B cell (primary cell): ENCODE results near the gene VAMP8. TPM values are rescaled to one million over a fixed set of nuclear protein-coding genes. Genes with fewer than 3 reads are reported as not detected.

Source experiments
- ATAC-seq: fragments of 200-7000 bp; cut with Tn5 transposase; one replicate; pipeline ENCODE4 v1.10.0; 2021; ENCODE audit warnings: low read depth, mild to moderate bottlenecking, moderate number of reproducible peaks, moderate library complexity
- CTCF ChIA-PET: fragments of 350-600 bp; sonication (Branson Sonifier 250); formaldehyde crosslinking; loops from one replicate; lab custom pipeline; 2021; ENCODE audit warnings: antibody characterized with exemption, inconsistent platforms; lab: Charles Lee
- POLR2A ChIA-PET: fragments of 350-600 bp; sonication (Branson Sonifier 250); formaldehyde crosslinking; loops from one replicate; lab custom pipeline; 2021; ENCODE audit warnings: antibody characterized with exemption; lab: Charles Lee
- DNase-seq: peaks from one replicate; pipeline ENCODE4 v3.0.0; 2013
- H2AFZ ChIP-seq: 2 replicates; pipeline ENCODE4 v1.6.1; 2012; ENCODE audit warnings: mild to moderate bottlenecking, low read depth, low read length; ENCODE audit not compliant: insufficient read depth, poor library complexity, severe bottlenecking
- H3K27ac ChIP-seq, 2 donors: 1 replicate in 1 of 2; 2 replicates in 1 of 2; pipeline ENCODE4 v1.5.1; 2012 to 2013; ENCODE audit warnings: low read length in 2 of 2, mild to moderate bottlenecking in 2 of 2, moderate library complexity in 1 of 2
- H3K27me3 ChIP-seq, 4 experiments: fragments of 200-600 bp in 1 of 4; sonication (generic) in 1 of 4; replicated peaks in 1 of 4; 1 replicate in 2 of 4; 2 replicates in 2 of 4; pipeline versions ENCODE4 v1.6.1 to v1.7.0; 2013 to 2016; ENCODE audit warnings: low read length in 3 of 4, mild to moderate bottlenecking in 2 of 4, mixed read lengths in 1 of 4, moderate library complexity in 1 of 4; ENCODE audit not compliant: insufficient read depth in 4 of 4, control insufficient read depth in 3 of 4; ENCODE audit errors: control extremely low read depth in 1 of 4
- H3K36me3 ChIP-seq, 2 experiments: replicated peaks in 1 of 2; 1 replicate in 1 of 2; 2 replicates in 1 of 2; pipeline versions ENCODE4 v1.6.1 to v1.7.1; 2013; ENCODE audit warnings: low read length in 1 of 2; ENCODE audit not compliant: insufficient read depth in 2 of 2, control insufficient read depth in 1 of 2; ENCODE audit errors: control extremely low read depth in 1 of 2, extremely low read depth in 1 of 2
- H3K4me1 ChIP-seq, 2 donors: fragments of 200-600 bp in 1 of 2; sonication (generic) in 1 of 2; 1 replicate in 1 of 2; 2 replicates in 1 of 2; pipeline versions ENCODE4 v1.5.1 to v1.6.1; 2013 to 2017; ENCODE audit warnings: low read length in 2 of 2; ENCODE audit not compliant: control insufficient read depth in 2 of 2, insufficient read depth in 2 of 2
- H3K4me2 ChIP-seq: replicated peaks from 2 replicates; pipeline ENCODE3; 2012; ENCODE audit warnings: mild to moderate bottlenecking, low read depth, low read length; ENCODE audit not compliant: poor library complexity, severe bottlenecking
- H3K4me3 ChIP-seq, 5 experiments: fragments of 200-600 bp in 1 of 5; sonication (generic) in 1 of 5; 1 replicate in 3 of 5; 2 replicates in 2 of 5; pipeline versions ENCODE4 v1.5.1 to v1.7.0; 2011 to 2016; ENCODE audit warnings: low read length in 4 of 5, mild to moderate bottlenecking in 4 of 5, low read depth in 2 of 5, control low read depth in 1 of 5, moderate library complexity in 1 of 5; ENCODE audit not compliant: insufficient read depth in 1 of 5; ENCODE audit errors: control extremely low read depth in 1 of 5, extremely low read depth in 1 of 5
- H3K79me2 ChIP-seq: fragments of 200-600 bp; sonication (generic); one replicate; pipeline ENCODE4 v1.6.0; 2016; ENCODE audit warnings: low read length; ENCODE audit not compliant: control insufficient read depth, insufficient read depth
- H3K9ac ChIP-seq: fragments of 200-600 bp; sonication (generic); 2 replicates; pipeline ENCODE4 v1.6.1; 2017; ENCODE audit warnings: mild to moderate bottlenecking, low read length, moderate library complexity
- H3K9me3 ChIP-seq, 3 donors: one replicate each; pipeline versions ENCODE4 v1.6.1 to v1.7.1; 2013; ENCODE audit warnings: low read length in 2 of 3; ENCODE audit not compliant: control insufficient read depth in 2 of 3, insufficient read depth in 1 of 3; ENCODE audit errors: control extremely low read depth in 1 of 3
- H4K20me1 ChIP-seq: 2 replicates; pipeline ENCODE4 v1.6.0; 2012; ENCODE audit warnings: mild to moderate bottlenecking, low read length; ENCODE audit not compliant: insufficient read depth, control insufficient read depth, poor library complexity, severe bottlenecking
- H3K27ac Mint-ChIP-seq: one replicate; pipeline ENCODE4 v1.8.0; 2021; ENCODE audit warnings: mixed read lengths
- H3K27me3 Mint-ChIP-seq: one replicate; pipeline ENCODE4 v1.8.0; 2021; ENCODE audit warnings: mixed read lengths
- H3K4me1 Mint-ChIP-seq: one replicate; pipeline ENCODE4 v1.8.0; 2021; ENCODE audit warnings: mixed read lengths
- H3K4me3 Mint-ChIP-seq: one replicate; pipeline ENCODE4 v1.8.0; 2021; ENCODE audit warnings: mixed read lengths
- H3K9me3 Mint-ChIP-seq: one replicate; pipeline ENCODE4 v1.8.0; 2022; ENCODE audit warnings: mixed read lengths; ENCODE audit not compliant: insufficient read depth
- CTCF ChIP-seq: fragments of 200-600 bp; IDR thresholded peaks from one replicate; pipeline ENCODE4 v1.8.0; 2022; ENCODE audit warnings: antibody characterized with exemption, mild to moderate bottlenecking
- EZH2 ChIP-seq: IDR thresholded peaks from 2 replicates; pipeline ENCODE4 v1.6.1; 2012; ENCODE audit warnings: borderline replicate concordance, low read depth, mild to moderate bottlenecking, moderate library complexity, low read length; ENCODE audit not compliant: insufficient read depth, poor library complexity, severe bottlenecking
- WGBS: methylation state at CpG from one replicate; pipeline ENCODE4 v1.1.5; 2013; ENCODE audit warnings: missing lambda C conversion rate; ENCODE audit not compliant: insufficient coverage; 5-methylcytosine and 5-hydroxymethylcytosine counted together
- intact Hi-C: fragments of 100-400 bp; cut with micrococcal nuclease; formaldehyde crosslinking; loops from one replicate; pipeline ENCODE4 v1.10.0; 2022
- polyA plus RNA-seq: library from polyadenylated mRNA; depleted of rRNA; stranded (reverse); fragments of >200 nt; gene quantifications from 2 replicates; pipeline ENCODE4 v1.2.3, GENCODE V29; 2012
- total RNA-seq, 2 donors: library from RNA; stranded (reverse); fragments of 120-200 nt in 1 of 2; gene quantifications; 1 replicate in 1 of 2; 2 replicates in 1 of 2; pipeline versions ENCODE4 v1.2.3 to v1.2.4, GENCODE V29; 2013 to 2022

The VAMP8 gene
- total and polyA plus RNA-seq, 2 donors (not counting 1 experiment from before 2014, with no cell fraction given): 68.7 to 73.8 TPM

GRCh38 chr2:85550486-85550885, 26.9 kb upstream of the VAMP8 start:
- no peak overlapping the region for H3K4me3 Mint-ChIP-seq
- H2AFZ ChIP-seq: no peak overlapping the region
- no peak overlapping the region for H3K4me2 ChIP-seq
- no peak overlapping the region for H3K27ac Mint-ChIP-seq
- peaks cover 0 to 56% of the 10 kb centered on the region in 2 experiments for H3K36me3 ChIP-seq
- ATAC-seq (no peak), DNase-seq (no peak)
- CTCF ChIA-PET: interaction anchor here (0.5 to 10.0 kb wide), 17 partner anchors 10 to 284 kb away, joined by 3 to 299 read pairs (median 10); partner anchors contain the start of genes GGCX, MAT2A, RNF181 and SH2D6
- POLR2A ChIA-PET: interaction anchor here (0.7 to 4.6 kb wide), 3 partner anchors 11 to 162 kb away, joined by 3 to 30 read pairs (median 4); partner anchors contain the start of gene MAT2A
- peaks cover 0 to 3% of the 10 kb centered on the region in 2 donors for H3K4me1 ChIP-seq
- TF ChIP-seq EZH2 (no peak), CTCF (no peak)
- H3K27me3 ChIP-seq: no peaks in the 10 kb centered on the region
- H3K4me1 Mint-ChIP-seq: peaks cover 4% of the 10 kb centered on the region
- no peaks in the 10 kb centered on the region for H3K79me2 ChIP-seq
- H4K20me1 ChIP-seq: no peaks in the 10 kb centered on the region
- intact Hi-C loops: no loop called here
- H3K27ac ChIP-seq: no peak overlapping the region
- WGBS: 57% methylated on average over 7 of the region's 10 CpGs
- no peaks in the 10 kb centered on the region for H3K9me3 Mint-ChIP-seq
- no peak overlapping the region for H3K4me3 ChIP-seq
- no peak overlapping the region for H3K9ac ChIP-seq
- no peaks in the 10 kb centered on the region for H3K27me3 Mint-ChIP-seq
- H3K9me3 ChIP-seq: no peaks in the 10 kb centered on the region
